GM10266 (cell line): ENCODE measurements around the gene MAST2.
"Not testable (repeated sequence)": the region's sequence is repeated elsewhere in the genome, so short reads cannot be mapped to it uniquely, and the experiment has no call there.

ENCODE experiments used
- DNase-seq: peaks from one replicate; pipeline ENCODE4 v3.0.0; 2012; ENCODE audit errors: extremely low spot score
- CTCF ChIP-seq: IDR thresholded peaks from 2 replicates; pipeline ENCODE4 v1.5.1; 2012; ENCODE audit warnings: mild to moderate bottlenecking, low read depth; ENCODE audit not compliant: control insufficient read depth, insufficient read depth; ENCODE audit errors: missing control alignments

The MAST2 gene

DNA sequence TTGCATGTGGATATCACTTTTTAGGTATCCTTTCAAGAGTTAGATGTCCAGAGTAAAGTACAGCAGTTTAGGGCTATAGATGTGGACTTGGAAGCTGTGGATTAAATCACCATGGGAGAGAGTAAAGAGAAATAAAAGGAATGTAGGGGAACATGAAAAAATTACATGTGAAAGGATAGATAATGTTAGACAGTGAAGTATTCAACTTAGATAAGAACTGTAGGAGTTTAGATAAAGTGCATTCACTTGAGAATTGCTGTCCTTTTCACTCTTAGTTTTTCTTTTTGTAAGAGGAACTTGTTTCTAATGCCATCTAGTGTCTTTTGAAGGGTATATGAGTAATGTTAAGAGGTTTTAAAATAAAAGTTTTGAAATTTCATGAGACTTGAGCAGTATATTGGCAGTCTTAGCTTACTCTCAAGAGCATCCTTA, 40.1 kb downstream of the MAST2 start:
- TF ChIP-seq CTCF = peak; percentile 2
- peak; percentile 25 for DNase-seq

GRCh38 chr1:45844000-45844399, 40.6 kb downstream of the MAST2 start:
- not testable (repeated sequence) for DNase-seq

DNA sequence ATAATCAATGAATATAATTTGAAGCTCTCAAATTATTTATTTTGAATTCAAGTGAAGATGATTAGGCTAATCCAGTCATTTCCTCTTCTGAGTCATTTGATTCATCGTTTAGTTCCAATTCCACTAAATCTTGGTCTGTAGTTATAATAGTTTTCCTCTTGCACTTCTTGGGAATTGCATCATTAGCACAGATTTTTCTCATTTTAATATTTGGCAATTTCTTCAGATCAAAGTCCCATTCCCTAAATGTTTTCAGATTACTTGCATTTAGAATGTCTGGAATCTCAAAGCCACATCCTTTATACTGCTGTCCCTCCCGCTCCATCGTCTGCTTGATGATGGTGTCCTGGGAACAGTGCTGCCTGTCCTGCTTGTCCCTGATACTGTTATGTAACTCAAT, 43.5 kb downstream of the MAST2 start:
- no peak for DNase-seq

GRCh38 chr1:45848097-45848496, 44.7 kb downstream of the MAST2 start:
- no peak for TF ChIP-seq CTCF
- DNase-seq = no peak

More for the DNA sequence above, 43.5 kb downstream of the MAST2 start:
- TF ChIP-seq CTCF = no peak

DNA sequence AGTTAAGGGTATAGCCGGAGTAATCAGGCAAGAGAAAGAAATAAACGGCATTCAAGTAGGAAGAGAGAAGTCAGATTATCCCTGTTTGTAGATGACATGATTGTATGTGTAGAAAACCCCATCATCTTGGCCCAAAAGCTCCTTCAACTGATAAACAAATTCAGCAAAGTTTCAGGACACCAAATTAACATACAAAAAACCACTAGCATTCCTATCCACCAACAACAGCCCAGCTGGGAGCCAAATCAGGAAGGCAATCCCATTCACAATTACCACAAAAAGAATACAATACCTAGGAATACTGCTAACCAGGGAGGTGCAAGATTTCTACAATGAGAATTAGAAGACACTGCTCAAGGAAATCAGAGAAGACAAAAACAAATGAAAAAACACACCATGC, 45.3 kb downstream of the MAST2 start:
- no peak for TF ChIP-seq CTCF
- no peak for DNase-seq

DNA sequence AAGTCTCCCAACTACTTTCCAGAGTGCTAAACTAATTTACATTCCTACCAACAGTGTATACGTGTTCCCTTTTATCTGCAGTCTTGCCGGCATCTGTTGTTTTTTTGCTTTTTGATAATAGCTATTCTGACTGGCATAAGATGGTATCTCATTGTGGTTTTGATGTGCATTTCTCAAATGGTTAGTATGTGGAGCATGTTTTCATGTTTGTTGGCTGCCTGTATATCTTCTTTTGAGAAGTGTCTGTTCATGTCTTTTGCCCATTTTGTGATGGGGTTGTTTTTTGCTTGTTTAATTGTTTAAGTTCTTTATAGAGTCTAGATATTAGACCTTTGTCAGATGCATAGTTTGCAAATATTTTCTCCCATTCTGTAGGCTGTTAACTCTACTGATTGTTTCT, 46.6 kb downstream of the MAST2 start:
- TF ChIP-seq CTCF = no peak

DNA sequence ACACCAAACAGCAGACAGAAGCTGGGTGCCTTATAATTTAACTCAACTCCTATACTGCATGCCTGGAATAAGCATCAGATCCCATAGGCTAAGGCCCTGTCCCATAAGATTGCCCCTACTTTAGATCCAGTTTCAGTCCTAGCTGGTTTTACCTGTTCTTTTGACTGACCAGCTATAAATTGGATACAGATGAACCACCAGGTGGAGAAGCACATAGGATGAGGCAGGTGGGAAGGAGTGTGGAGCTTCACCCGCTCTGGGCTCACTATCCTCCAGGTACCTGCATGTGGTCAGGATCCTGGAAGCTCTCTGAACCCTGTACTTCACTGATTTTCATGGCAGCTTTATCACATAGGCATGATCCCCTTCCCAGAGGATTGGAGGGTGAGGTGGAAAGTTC, 51.3 kb downstream of the MAST2 start:
- DNase-seq = no peak
- TF ChIP-seq CTCF = no peak

More for the DNA sequence above, 46.6 kb downstream of the MAST2 start:
- DNase-seq = no peak

DNA sequence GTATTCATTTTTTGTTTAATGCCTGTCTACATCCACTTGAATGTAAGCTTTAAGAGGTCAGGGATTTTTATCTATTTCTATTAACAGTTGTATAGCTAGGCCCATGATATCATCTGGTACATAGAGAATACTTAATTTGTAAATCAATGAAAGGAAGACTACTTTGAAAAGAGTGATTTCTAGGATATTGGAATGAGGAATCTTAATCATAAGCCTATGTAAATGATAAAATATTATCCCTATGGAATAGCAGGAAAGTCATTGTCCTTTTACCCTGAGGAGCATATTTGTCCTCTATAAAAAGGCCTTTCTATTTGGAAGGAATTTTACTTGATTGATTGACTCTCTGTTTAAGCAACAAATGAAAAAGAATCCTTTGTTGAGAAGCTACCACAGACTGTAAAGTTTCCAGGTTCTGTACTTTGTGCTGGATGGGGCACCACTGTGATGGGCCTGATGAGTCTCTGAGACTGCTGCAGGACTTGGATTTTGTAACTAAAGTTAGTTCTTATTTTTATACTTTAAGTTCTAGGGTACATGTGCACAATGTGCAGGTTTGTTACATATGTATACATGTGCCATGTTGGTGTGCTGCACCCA, 53.8 kb downstream of the MAST2 start:
- no peak for TF ChIP-seq CTCF
- DNase-seq = no peak

DNA sequence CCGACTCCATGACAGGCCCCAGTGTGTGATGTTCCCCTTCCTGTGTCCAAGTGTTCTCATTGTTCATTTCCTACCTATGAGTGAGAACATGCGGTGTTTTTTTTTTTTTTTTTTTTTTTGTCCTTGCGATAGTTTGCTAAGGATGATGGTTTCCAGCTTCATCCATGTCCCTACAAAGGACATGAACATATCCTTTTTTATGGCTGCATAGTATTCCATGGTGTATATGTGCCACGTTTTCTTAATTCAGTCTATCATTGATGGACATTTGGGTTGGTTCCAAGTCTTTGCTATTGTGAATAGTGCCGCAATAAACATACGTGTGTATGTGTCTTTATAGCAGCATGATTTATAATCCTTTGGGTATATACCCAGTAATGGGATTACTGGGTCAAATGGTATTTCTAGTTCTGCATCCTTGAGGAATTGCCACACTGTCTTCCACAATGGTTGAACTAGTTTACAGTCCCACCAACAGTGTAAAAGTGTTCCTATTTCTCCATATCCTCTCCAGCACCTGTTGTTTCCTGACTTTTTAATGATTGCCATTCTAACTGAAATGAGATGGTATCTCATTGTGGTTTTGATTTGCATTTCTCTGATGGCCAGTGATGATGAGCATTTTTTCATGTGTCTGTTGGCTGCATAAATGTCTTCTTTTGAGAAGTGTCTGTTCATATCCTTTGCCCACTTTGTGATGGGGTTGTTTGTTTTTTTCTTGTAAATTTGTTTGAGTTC, 54.5 kb downstream of the MAST2 start:
- not testable (repeated sequence) for DNase-seq
